HepG2 (cell line): Measurements from ENCODE around the gene CEP104. TPM values are rescaled to one million over a fixed set of nuclear protein-coding genes. Genes with fewer than 3 reads are reported as not detected.

Experiments used
- ATAC-seq: fragments of 200-7000 bp; cut with Tn5 transposase; 3 replicates; pipeline ENCODE4 v1.9.1; 2020; ENCODE audit warnings: mild to moderate bottlenecking, moderate library complexity
- BruUV-seq: library from RNA; stranded (reverse); fragments of 400-500 nt; replicated peaks from 2 replicates; lab custom pipeline; 2021; lab: Mats Ljungman, UMichigan
- CTCF ChIA-PET: fragments of 300-600 bp; formaldehyde crosslinking; extraction: SDS; loops from one replicate; lab custom pipeline; 2021; ENCODE audit warnings: low total read pairs, inconsistent platforms, low intra/inter-chr PET ratio; lab: Yijun Ruan, JAX
- POLR2A ChIA-PET: fragments of 350-600 bp; sonication (Branson Sonifier 250); formaldehyde crosslinking; loops from one replicate; lab custom pipeline; 2020; ENCODE audit warnings: antibody characterized with exemption, inconsistent platforms; lab: Yijun Ruan, JAX
- DNase-seq: peaks from one replicate; pipeline ENCODE4 v3.0.0-alpha.2; 2015; ENCODE audit warnings: low spot score
- FAIRE-seq: peaks from 3 replicates; lab custom pipeline; 2011; peaks lifted over from hg19 to GRCh38; lab: Jason Lieb, UNC
- H2AFZ ChIP-seq: one replicate; pipeline ENCODE4 v1.6.1; 2011; ENCODE audit warnings: low read length, inconsistent platforms
- H3K27ac ChIP-seq: fragments of 300-600 bp; 3 replicates; pipeline ENCODE4 v1.8.0; 2011; ENCODE audit warnings: mixed run types, mild to moderate bottlenecking, mixed read lengths, low read length, inconsistent platforms; ENCODE audit not compliant: insufficient read depth; ENCODE audit errors: extremely low read length
- H3K27me3 ChIP-seq, 2 experiments: fragments of 200-600 bp in 1 of 2; 2 replicates in 1 of 2; 3 replicates in 1 of 2; pipeline versions ENCODE4 v1.6.0 to v1.8.0; 2011; ENCODE audit warnings: low read length in 2 of 2, mild to moderate bottlenecking in 2 of 2, moderate library complexity in 2 of 2, inconsistent platforms in 1 of 2; ENCODE audit not compliant: insufficient read depth in 2 of 2, control insufficient read depth in 1 of 2
- H3K36me3 ChIP-seq, 2 experiments: fragments of 200-600 bp in 1 of 2; replicated peaks in 1 of 2; 2 replicates in 1 of 2; 3 replicates in 1 of 2; pipeline versions ENCODE4 v1.5.1 to v1.8.0; 2011; ENCODE audit warnings: low read length in 2 of 2, inconsistent platforms in 1 of 2; ENCODE audit not compliant: insufficient read depth in 2 of 2, control insufficient read depth in 1 of 2
- H3K4me1 ChIP-seq: 2 replicates; pipeline ENCODE4 v1.5.1; 2012; ENCODE audit warnings: low read length, inconsistent platforms; ENCODE audit not compliant: insufficient read depth
- H3K4me2 ChIP-seq: 2 replicates; pipeline ENCODE4 v1.6.0; 2011; ENCODE audit warnings: low read depth, low read length, inconsistent platforms
- H3K4me3 ChIP-seq, 3 experiments: fragments of 200-600 bp in 1 of 3; sonication (generic), shearing (Covaris generic) in 1 of 3; replicated peaks in 1 of 3; 2 replicates each; pipeline ENCODE4 v1.5.1; 2011 to 2016; ENCODE audit warnings: low read length in 3 of 3, inconsistent platforms in 2 of 3, low read depth in 2 of 3, mild to moderate bottlenecking in 2 of 3, control low read depth in 1 of 3, mixed read lengths in 1 of 3; ENCODE audit not compliant: insufficient read depth in 1 of 3
- H3K79me2 ChIP-seq: one replicate; pipeline ENCODE4 v1.6.1; 2011; ENCODE audit warnings: low read length, inconsistent platforms; ENCODE audit not compliant: insufficient read depth
- H3K9ac ChIP-seq: 2 replicates; pipeline ENCODE4 v1.6.0; 2011; ENCODE audit warnings: mild to moderate bottlenecking, low read depth, low read length, inconsistent platforms; ENCODE audit not compliant: insufficient read depth
- H3K9me3 ChIP-seq: 2 replicates; pipeline ENCODE4 v1.5.1; 2012; ENCODE audit warnings: mild to moderate bottlenecking, low read length
- H4K20me1 ChIP-seq: 2 replicates; pipeline ENCODE4 v1.6.0; 2011; ENCODE audit warnings: inconsistent platforms, mild to moderate bottlenecking, low read length, moderate library complexity; ENCODE audit not compliant: insufficient read depth
- CEBPG ChIP-seq: IDR thresholded peaks from 2 replicates; pipeline ENCODE4 v1.6.1; 2016
- NR2F2 ChIP-seq: IDR thresholded peaks from 2 replicates; pipeline ENCODE4 v1.6.1; 2012; ENCODE audit warnings: low read depth, inconsistent platforms, borderline replicate concordance
- PAWR ChIP-seq: sonication (generic); formaldehyde crosslinking; IDR thresholded peaks from 2 replicates; pipeline ENCODE4 v1.4.0; 2020; ENCODE audit warnings: missing genetic modification reagents, mild to moderate bottlenecking, borderline replicate concordance
- ZMYM2 ChIP-seq: sonication (generic); formaldehyde crosslinking; IDR thresholded peaks from 2 replicates; pipeline ENCODE4 v1.8.0; 2022; ENCODE audit warnings: mild to moderate bottlenecking, missing genetic modification reagents
- WGBS: methylation state at CpG from one replicate; pipeline ENCODE4 v1.1.6; 2017; ENCODE audit warnings: low lambda C conversion rate; 5-methylcytosine and 5-hydroxymethylcytosine counted together
- in situ Hi-C: cut with HindIII; loops from 2 replicates; pipeline ENCODE4 v1.10.0; 2017; ENCODE audit warnings: low pct_unique_long_range_greater_than_20kb; ENCODE audit not compliant: extremely low pct_ligation_motif_present
- intact Hi-C: fragments of 100-400 bp; cut with micrococcal nuclease; formaldehyde crosslinking; loops from one replicate; pipeline ENCODE4 v1.10.0; 2022; ENCODE audit not compliant: unreplicated experiment
- polyA plus RNA-seq, 8 experiments: library from polyadenylated mRNA; depleted of rRNA in 3 of 8; stranded (reverse) in 7 of 8; unstranded in 1 of 8; fragments of >200 nt; fragmentation: Illumina TruSeq in 4 of 8; extraction: Trizol in 4 of 8; gene quantifications; 2 replicates each; pipeline versions ENCODE4 v1.2.1 to v1.2.3, GENCODE V29; 2011 to 2016; ENCODE audit warnings: low read depth in 4 of 8, missing spikeins in 1 of 8, mixed read lengths in 1 of 8; ENCODE audit not compliant: insufficient read depth in 1 of 8
- total RNA-seq, 5 experiments: library from RNA; depleted of rRNA; stranded (reverse); fragments of >200 nt; fragmentation: Illumina TruSeq; extraction: Trizol; gene quantifications; 2 replicates each; pipeline ENCODE4 v1.2.3, GENCODE V29; 2016; ENCODE audit warnings: low read depth in 1 of 5
- TF ChIP-seq, protein P1 (sequence below), 2 experiments: sonication (generic) in 1 of 2; formaldehyde crosslinking in 1 of 2; IDR thresholded peaks; 2 replicates each; pipeline versions ENCODE4 v1.4.0 to v1.6.1; 2018 to 2020; ENCODE audit warnings: missing genetic modification reagents in 2 of 2, borderline replicate concordance in 1 of 2, low read depth in 1 of 2, mild to moderate bottlenecking in 1 of 2, missing biosample characterization in 1 of 2
- TF ChIP-seq, protein P2 (sequence below): sonication (generic); formaldehyde crosslinking; IDR thresholded peaks from 2 replicates; pipeline ENCODE4 v1.5.0; 2020; ENCODE audit warnings: mild to moderate bottlenecking, missing genetic modification reagents, borderline replicate concordance

The CEP104 gene
- total and polyA plus RNA-seq, 2 of the 13 experiments (the other 11 are each of a cell fraction or from before 2014, with no cell fraction given), result 20.4 to 30.1 TPM

DNA sequence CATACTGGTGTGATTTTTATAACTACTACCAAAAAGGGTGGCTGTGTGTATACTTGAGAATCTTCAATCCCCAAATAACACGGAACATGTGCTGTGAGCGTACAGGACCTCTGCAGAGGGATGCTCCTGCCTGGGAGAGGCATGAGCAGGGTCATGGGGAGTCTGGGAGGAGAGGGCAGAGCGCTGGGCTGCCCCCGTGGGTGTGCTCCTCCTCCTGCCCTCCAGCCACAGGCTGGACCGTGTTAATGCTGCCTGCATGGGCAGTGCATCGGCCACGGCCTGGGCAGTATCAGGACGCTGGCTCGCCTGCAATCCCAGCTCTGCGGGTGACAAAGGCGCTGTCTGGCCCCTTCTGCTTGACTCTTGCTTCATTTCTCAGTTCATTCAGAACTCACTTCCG is 6.2 kb downstream of the CEP104 start:
- in situ Hi-C loops, result no loop called here

More for the DNA sequence above, 6.2 kb downstream of the CEP104 start:
- Histone ChIP-seq H3K4me2 (no peak overlapping the region), H3K27ac (no peak overlapping the region), H3K27me3 (no peaks in the 10 kb centered on the region), H3K4me1 (peaks cover 16% of the 10 kb centered on the region), H3K79me2 (peaks cover 13% of the 10 kb centered on the region), H4K20me1 (no peaks in the 10 kb centered on the region), H3K9me3 (no peaks in the 10 kb centered on the region), H3K36me3 (peaks cover 10 to 33% of the 10 kb centered on the region in 2 experiments), H3K4me3 (no peak overlapping the region)
- no TSS peak for BruUV-seq
- 94% methylated on average over 9 of the region's 12 CpGs for WGBS
- ATAC-seq (no peak), FAIRE-seq (no peak), DNase-seq (no peak)
- ChIA-PET POLR2A (no interaction called here), CTCF (no interaction called here)
- intact Hi-C loops, result no loop called here
- TF ChIP-seq ZMYM2 (CRISPR knock-in tag) (no peak), NR2F2 (no peak), CEBPG (no peak), PAWR (CRISPR knock-in tag) (no peak)
- TF ChIP-seq, protein P1, sequence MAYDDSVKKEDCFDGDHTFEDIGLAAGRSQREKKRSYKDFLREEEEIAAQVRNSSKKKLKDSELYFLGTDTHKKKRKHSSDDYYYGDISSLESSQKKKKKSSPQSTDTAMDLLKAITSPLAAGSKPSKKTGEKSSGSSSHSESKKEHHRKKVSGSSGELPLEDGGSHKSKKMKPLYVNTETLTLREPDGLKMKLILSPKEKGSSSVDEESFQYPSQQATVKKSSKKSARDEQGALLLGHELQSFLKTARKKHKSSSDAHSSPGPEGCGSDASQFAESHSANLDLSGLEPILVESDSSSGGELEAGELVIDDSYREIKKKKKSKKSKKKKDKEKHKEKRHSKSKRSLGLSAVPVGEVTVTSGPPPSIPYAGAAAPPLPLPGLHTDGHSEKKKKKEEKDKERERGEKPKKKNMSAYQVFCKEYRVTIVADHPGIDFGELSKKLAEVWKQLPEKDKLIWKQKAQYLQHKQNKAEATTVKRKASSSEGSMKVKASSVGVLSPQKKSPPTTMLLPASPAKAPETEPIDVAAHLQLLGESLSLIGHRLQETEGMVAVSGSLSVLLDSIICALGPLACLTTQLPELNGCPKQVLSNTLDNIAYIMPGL (CRISPR knock-in tag; IDR thresholded peaks at IDR 0.05; ENCODE audit: borderline replicate concordance in 1 of 2, low read depth in 1 of 2), result no peak
- TF ChIP-seq, protein P2, sequence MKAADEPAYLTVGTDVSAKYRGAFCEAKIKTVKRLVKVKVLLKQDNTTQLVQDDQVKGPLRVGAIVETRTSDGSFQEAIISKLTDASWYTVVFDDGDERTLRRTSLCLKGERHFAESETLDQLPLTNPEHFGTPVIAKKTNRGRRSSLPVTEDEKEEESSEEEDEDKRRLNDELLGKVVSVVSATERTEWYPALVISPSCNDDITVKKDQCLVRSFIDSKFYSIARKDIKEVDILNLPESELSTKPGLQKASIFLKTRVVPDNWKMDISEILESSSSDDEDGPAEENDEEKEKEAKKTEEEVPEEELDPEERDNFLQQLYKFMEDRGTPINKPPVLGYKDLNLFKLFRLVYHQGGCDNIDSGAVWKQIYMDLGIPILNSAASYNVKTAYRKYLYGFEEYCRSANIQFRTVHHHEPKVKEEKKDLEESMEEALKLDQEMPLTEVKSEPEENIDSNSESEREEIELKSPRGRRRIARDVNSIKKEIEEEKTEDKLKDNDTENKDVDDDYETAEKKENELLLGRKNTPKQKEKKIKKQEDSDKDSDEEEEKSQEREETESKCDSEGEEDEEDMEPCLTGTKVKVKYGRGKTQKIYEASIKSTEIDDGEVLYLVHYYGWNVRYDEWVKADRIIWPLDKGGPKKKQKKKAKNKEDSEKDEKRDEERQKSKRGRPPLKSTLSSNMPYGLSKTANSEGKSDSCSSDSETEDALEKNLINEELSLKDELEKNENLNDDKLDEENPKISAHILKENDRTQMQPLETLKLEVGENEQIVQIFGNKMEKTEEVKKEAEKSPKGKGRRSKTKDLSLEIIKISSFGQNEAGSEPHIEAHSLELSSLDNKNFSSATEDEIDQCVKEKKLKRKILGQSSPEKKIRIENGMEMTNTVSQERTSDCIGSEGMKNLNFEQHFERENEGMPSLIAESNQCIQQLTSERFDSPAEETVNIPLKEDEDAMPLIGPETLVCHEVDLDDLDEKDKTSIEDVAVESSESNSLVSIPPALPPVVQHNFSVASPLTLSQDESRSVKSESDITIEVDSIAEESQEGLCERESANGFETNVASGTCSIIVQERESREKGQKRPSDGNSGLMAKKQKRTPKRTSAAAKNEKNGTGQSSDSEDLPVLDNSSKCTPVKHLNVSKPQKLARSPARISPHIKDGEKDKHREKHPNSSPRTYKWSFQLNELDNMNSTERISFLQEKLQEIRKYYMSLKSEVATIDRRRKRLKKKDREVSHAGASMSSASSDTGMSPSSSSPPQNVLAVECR (CRISPR knock-in tag), result no peak
- TF ChIP-seq, all 625 proteins: peak for 0
- Histone ChIP-seq H2AFZ (no peak overlapping the region), H3K9ac (no peak overlapping the region)
